SK-N-SH treated with all-trans-retinoic acid at 6 μM for 48 hours (cell line): ENCODE data around the gene RNFT2.

Experiments
- GLIS3 ChIP-seq: fragments of 250-450 bp; sonication (Bioruptor Pico); IDR thresholded peaks from 2 replicates; pipeline ENCODE4 v1.5.0; 2020; ENCODE audit warnings: mild to moderate bottlenecking, moderate library complexity
- ISL1 ChIP-seq: fragments of 250-450 bp; sonication (Bioruptor Pico); IDR thresholded peaks from 2 replicates; pipeline ENCODE4 v2.1.2; 2022; ENCODE audit warnings: mild to moderate bottlenecking, moderate library complexity
- OSR1 ChIP-seq: fragments of 250-450 bp; sonication (Bioruptor Pico); IDR thresholded peaks from 2 replicates; pipeline ENCODE4 v1.8.0; 2022; ENCODE audit warnings: moderate library complexity, mild to moderate bottlenecking, inconsistent platforms
- PPARA ChIP-seq: fragments of 250-450 bp; sonication (Bioruptor Pico); IDR thresholded peaks from 2 replicates; pipeline ENCODE4 v1.5.0; 2020; ENCODE audit warnings: mild to moderate bottlenecking, borderline replicate concordance
- RARB ChIP-seq: fragments of 250-450 bp; sonication (Bioruptor Pico); IDR thresholded peaks from 2 replicates; pipeline ENCODE4 v1.8.0; 2021; ENCODE audit warnings: mild to moderate bottlenecking, moderate library complexity
- TCF4 ChIP-seq: fragments of 250-450 bp; sonication (Bioruptor Pico); IDR thresholded peaks from 2 replicates; pipeline ENCODE4 v1.8.0; 2021; ENCODE audit warnings: mild to moderate bottlenecking, moderate library complexity, borderline replicate concordance
- ZFP30 ChIP-seq: fragments of 450-650 bp; formaldehyde crosslinking; IDR thresholded peaks from 2 replicates; pipeline ENCODE4 v1.5.0; 2022; ENCODE audit warnings: mild to moderate bottlenecking, moderate library complexity
- TF ChIP-seq, protein P1 (sequence below): fragments of 250-450 bp; sonication (Bioruptor Pico); IDR thresholded peaks from 2 replicates; pipeline ENCODE4 v1.8.0; 2021; ENCODE audit warnings: low read depth, mild to moderate bottlenecking, moderate library complexity, borderline replicate concordance
- TF ChIP-seq, protein P2 (sequence below): fragments of 250-450 bp; sonication (Bioruptor Pico); IDR thresholded peaks from 2 replicates; pipeline ENCODE4 v1.8.0; 2020; ENCODE audit warnings: mild to moderate bottlenecking, moderate library complexity, borderline replicate concordance

DNA sequence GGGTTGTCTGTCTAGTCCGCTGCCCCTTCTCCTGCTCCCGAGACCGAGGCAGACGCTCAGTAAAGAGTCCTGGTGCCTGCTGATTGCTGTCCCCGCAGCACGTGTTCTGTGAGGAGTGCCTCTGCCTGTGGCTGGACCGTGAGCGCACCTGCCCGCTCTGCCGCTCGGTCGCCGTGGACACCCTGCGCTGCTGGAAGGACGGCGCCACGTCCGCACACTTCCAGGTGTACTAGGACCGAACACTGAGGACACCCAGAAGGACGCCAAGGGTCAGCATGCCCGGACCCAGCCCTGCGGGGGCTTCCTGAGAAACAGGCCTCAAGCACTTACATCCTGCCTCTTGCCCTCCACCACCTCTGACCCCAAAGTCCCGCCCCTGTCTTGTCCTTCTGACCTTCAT lies 111.1 kb downstream of the RNFT2 start:
- TF ChIP-seq, protein P1, sequence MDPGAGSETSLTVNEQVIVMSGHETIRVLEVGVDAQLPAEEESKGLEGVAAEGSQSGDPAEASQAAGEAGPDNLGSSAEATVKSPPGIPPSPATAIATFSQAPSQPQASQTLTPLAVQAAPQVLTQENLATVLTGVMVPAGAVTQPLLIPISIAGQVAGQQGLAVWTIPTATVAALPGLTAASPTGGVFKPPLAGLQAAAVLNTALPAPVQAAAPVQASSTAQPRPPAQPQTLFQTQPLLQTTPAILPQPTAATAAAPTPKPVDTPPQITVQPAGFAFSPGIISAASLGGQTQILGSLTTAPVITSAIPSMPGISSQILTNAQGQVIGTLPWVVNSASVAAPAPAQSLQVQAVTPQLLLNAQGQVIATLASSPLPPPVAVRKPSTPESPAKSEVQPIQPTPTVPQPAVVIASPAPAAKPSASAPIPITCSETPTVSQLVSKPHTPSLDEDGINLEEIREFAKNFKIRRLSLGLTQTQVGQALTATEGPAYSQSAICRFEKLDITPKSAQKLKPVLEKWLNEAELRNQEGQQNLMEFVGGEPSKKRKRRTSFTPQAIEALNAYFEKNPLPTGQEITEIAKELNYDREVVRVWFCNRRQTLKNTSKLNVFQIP (CRISPR knock-in tag), result no peak
- TF ChIP-seq, protein P2, sequence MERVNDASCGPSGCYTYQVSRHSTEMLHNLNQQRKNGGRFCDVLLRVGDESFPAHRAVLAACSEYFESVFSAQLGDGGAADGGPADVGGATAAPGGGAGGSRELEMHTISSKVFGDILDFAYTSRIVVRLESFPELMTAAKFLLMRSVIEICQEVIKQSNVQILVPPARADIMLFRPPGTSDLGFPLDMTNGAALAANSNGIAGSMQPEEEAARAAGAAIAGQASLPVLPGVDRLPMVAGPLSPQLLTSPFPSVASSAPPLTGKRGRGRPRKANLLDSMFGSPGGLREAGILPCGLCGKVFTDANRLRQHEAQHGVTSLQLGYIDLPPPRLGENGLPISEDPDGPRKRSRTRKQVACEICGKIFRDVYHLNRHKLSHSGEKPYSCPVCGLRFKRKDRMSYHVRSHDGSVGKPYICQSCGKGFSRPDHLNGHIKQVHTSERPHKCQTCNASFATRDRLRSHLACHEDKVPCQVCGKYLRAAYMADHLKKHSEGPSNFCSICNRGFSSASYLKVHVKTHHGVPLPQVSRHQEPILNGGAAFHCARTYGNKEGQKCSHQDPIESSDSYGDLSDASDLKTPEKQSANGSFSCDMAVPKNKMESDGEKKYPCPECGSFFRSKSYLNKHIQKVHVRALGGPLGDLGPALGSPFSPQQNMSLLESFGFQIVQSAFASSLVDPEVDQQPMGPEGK, result no peak
- TF ChIP-seq TCF4, result no peak
- TF ChIP-seq RARB, result no peak
- no peak for TF ChIP-seq ZFP30 (CRISPR knock-in tag)
- no peak for TF ChIP-seq ISL1
- TF ChIP-seq PPARA (CRISPR knock-in tag), result no peak
- TF ChIP-seq OSR1 (CRISPR knock-in tag), result no peak
- no peak for TF ChIP-seq GLIS3 (CRISPR knock-in tag)
